Psoas muscle (tissue), 8 donors: ENCODE data around the gene HERC6. TPM values are rescaled to one million over a fixed set of nuclear protein-coding genes. Genes with fewer than 3 reads are reported as not detected.

Experiments used
- ATAC-seq, 4 donors: fragments of 200-7000 bp; cut with Tn5 transposase; one replicate each; pipeline ENCODE4 v1.9.1; 2020; ENCODE audit warnings: moderate library complexity in 3 of 4, mild to moderate bottlenecking in 2 of 4
- DNase-seq, 2 donors: peaks; one replicate each; pipeline ENCODE4 v3.0.0-alpha.2; 2020
- H3K27ac ChIP-seq: fragments of 200-600 bp; one replicate; pipeline ENCODE4 v1.8.0; 2022
- H3K27me3 ChIP-seq, 3 donors: fragments of 200-600 bp in 1 of 3; one replicate each; pipeline versions ENCODE4 v1.6.1 to v1.8.0; 2013 to 2022; ENCODE audit warnings: low read length in 2 of 3, mild to moderate bottlenecking in 2 of 3, moderate library complexity in 1 of 3; ENCODE audit not compliant: insufficient read depth in 3 of 3
- H3K36me3 ChIP-seq, 2 donors: fragments of 200-600 bp in 1 of 2; one replicate each; pipeline versions ENCODE4 v1.6.1 to v1.8.0; 2013 to 2022; ENCODE audit warnings: low read depth in 1 of 2, mild to moderate bottlenecking in 1 of 2, moderate library complexity in 1 of 2; ENCODE audit not compliant: insufficient read depth in 1 of 2
- H3K4me1 ChIP-seq: fragments of 200-600 bp; one replicate; pipeline ENCODE4 v1.8.0; 2022
- H3K4me3 ChIP-seq: fragments of 200-600 bp; one replicate; pipeline ENCODE4 v1.8.0; 2022; ENCODE audit warnings: mild to moderate bottlenecking
- H3K9me3 ChIP-seq: fragments of 200-600 bp; one replicate; pipeline ENCODE4 v1.8.0; 2022
- CTCF ChIP-seq: fragments of 200-600 bp; IDR thresholded peaks from one replicate; pipeline ENCODE4 v1.8.0; 2022; ENCODE audit warnings: antibody characterized with exemption
- WGBS, 3 donors: extraction: QIAGEN DNeasy Blood & Tissue Kit; methylation state at CpG; one replicate each; pipeline versions ENCODE4 v1.1.6 to v1.1.7; 2013; 5-methylcytosine and 5-hydroxymethylcytosine counted together
- intact Hi-C, 2 donors: fragments of 100-400 bp; cut with DNase I; formaldehyde crosslinking; loops; one replicate each; pipeline versions ENCODE4 v1.11.0 to v1.14.2; 2022
- polyA plus RNA-seq, 3 donors: library from polyadenylated mRNA; stranded (reverse); fragments of 200-250 nt; gene quantifications; one replicate each; pipeline ENCODE4 v1.2.3, GENCODE V29; 2013
- total RNA-seq, 4 donors: library from RNA; stranded (reverse); fragmentation: NEBNext Ultra II Directional in 2 of 4; extraction: Animal tissue kit (Norgen Biotek cat#: 25700) in 2 of 4; gene quantifications; one replicate each; pipeline versions ENCODE4 v1.2.1 to v1.2.4, GENCODE V29; 2021 to 2023
- donor health status: healthy with polysubstance abuse.
- donor health status: DM: no; HTN: no; CAD: no; lungs with moderate emphysema.
- donor health status: Bipolar disorder and iron deficiency.
- donor health status: healthy.
- donor health status: DM: yes; HTN: yes; CAD: no.
- donor health status: DM: no; HTN: no; CAD: no.
- donor health status: DM: no; HTN: no; CAD: no.
- donor health status: DM: yes; HTN: yes; CAD: no.

Gene HERC6
- total and polyA plus RNA-seq, 7 donors: 0.53 to 2.7 (median 0.92) TPM

GRCh38 chr4:88398381-88398780 is 19.7 kb downstream of the HERC6 start:
- Histone ChIP-seq H3K9me3 (no peaks in the 10 kb centered on the region), H3K36me3 (peaks cover 7 to 30% of the 10 kb centered on the region in 2 donors), H3K4me3 (no peak overlapping the region), H3K27ac (no peak overlapping the region), H3K4me1 (no peaks in the 10 kb centered on the region), H3K27me3 (no peaks in the 10 kb centered on the region)
- 71 to 79% (median 79%) methylated on average over 2 of the region's 2 CpGs for WGBS, 3 donors
- ATAC-seq: no peak
- no peak for TF ChIP-seq CTCF
- intact Hi-C loops: no loop called here
- no peak for DNase-seq

DNA sequence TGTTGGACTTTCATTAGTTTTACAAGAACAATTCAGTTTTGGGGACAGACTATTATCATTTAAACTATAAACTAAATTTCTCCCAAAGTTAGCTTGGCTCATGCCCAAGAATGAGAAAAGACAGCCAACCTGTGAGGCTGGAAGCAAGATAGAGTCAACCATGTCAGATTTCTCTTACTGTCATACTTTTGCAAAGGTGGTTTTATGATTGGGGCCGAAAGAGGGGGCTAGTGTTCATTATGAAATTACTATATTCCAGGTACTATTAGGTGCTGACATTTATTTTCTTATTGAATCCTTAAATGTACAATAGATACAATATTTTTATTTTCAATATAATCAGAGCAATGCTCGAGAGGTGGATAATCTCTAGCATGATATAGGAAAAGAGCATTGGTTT is 30.6 kb downstream of the HERC6 start:
- DNase-seq: no peak
- no peak for ATAC-seq
- no peak overlapping the region for H3K4me3 ChIP-seq
- no peaks in the 10 kb centered on the region for H3K9me3 ChIP-seq
- H3K36me3 ChIP-seq: peaks cover 0 to 4% of the 10 kb centered on the region in 2 donors
- 93 to 97% (median 94%) methylated on average over 2 of the region's 2 CpGs for WGBS, 3 donors
- H3K4me1 ChIP-seq: no peaks in the 10 kb centered on the region
- TF ChIP-seq CTCF: no peak
- no peak overlapping the region for H3K27ac ChIP-seq
- intact Hi-C loops: no loop called here
- no peaks in the 10 kb centered on the region for H3K27me3 ChIP-seq

DNA sequence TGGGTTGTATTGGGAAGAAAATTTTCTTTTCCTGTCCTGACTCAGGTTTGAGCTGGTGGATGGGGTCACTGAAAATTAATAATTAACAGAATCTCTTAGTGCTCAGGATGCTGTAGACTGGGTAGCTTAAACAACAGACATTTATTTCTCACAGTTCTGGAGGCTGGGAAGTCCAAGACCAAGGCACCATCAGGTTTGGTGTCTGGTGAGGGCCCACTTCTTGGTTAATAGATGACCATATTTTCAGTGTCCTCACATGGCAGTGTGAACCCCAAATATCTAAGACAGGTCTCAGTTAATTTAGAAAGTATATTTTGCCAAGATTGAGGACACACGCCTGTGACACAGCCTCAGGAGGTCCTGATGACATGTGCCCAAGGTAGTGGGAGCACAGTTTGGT is 31.1 kb downstream of the HERC6 start:
- no peak overlapping the region for H3K27ac ChIP-seq
- ATAC-seq: no peak
- H3K9me3 ChIP-seq: no peaks in the 10 kb centered on the region
- no peak for DNase-seq
- intact Hi-C loops: no loop called here
- peaks cover 0 to 4% of the 10 kb centered on the region in 2 donors for H3K36me3 ChIP-seq
- H3K4me3 ChIP-seq: no peak overlapping the region
- H3K27me3 ChIP-seq: no peaks in the 10 kb centered on the region
- TF ChIP-seq CTCF: no peak
- WGBS, 3 donors: 82 to 100% (median 100%) methylated on average over 1 of the region's 1 CpG
- H3K4me1 ChIP-seq: no peaks in the 10 kb centered on the region

DNA sequence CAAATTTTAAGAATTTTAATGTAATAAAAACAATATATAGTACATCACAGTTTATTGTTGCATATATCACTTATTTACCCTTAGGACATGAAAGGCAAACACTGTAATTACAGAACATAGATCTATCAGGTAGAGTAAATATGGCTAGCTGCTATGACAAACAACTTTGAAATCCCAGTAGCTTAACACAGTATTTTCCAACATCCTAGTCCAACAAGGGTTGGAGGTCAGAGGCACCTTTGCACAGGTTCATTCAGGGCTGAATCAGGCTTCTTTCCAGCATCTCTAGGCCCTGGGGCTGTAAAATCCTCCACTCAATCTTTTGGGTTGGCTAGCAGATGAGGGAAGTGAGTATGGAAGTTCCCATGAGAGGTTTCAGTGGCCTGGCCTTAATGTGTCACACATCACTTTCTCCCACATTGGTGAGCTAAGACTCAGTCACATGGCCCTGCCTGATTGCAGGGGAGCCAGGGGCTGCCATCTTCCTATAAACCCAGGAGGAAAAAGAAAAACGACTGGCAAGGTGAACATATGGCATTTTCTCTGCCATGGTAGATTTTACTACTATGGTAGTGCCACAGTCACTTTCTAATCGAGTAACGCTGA is 32.9 kb downstream of the HERC6 start:
- WGBS, 3 donors: 81 to 92% (median 90%) methylated on average over 3 of the region's 3 CpGs
- Histone ChIP-seq H3K4me1 (no peaks in the 10 kb centered on the region), H3K4me3 (no peak overlapping the region), H3K9me3 (no peaks in the 10 kb centered on the region), H3K27me3 (no peaks in the 10 kb centered on the region), H3K36me3 (peaks cover 0 to 4% of the 10 kb centered on the region in 2 donors), H3K27ac (no peak overlapping the region)
- DNase-seq (no peak), ATAC-seq (no peak)
- intact Hi-C loops: no loop called here
- TF ChIP-seq CTCF: no peak

GRCh38 chr4:88413801-88414200 is 35.1 kb downstream of the HERC6 start:
- Histone ChIP-seq H3K36me3 (peaks cover 0 to 4% of the 10 kb centered on the region in 2 donors), H3K27me3 (no peaks in the 10 kb centered on the region), H3K4me1 (no peaks in the 10 kb centered on the region), H3K4me3 (no peak overlapping the region), H3K27ac (no peak overlapping the region), H3K9me3 (no peaks in the 10 kb centered on the region)
- intact Hi-C loops: no loop called here
- 73 to 81% (median 80%) methylated on average over 1 of the region's 1 CpG for WGBS, 3 donors
- DNase-seq (no peak), ATAC-seq (no peak)
- TF ChIP-seq CTCF: no peak
